IPS DF 6.9 (cell line): Measurements from ENCODE around the gene LNPEP.

Experiments
- DNase-seq: peaks from one replicate; pipeline ENCODE4 v3.0.0-alpha.2; 2013; ENCODE audit warnings: low read depth, low spot score
- H3K27ac ChIP-seq: one replicate; pipeline ENCODE4 v1.5.1; 2013; ENCODE audit warnings: low read length, control low read depth
- H3K27me3 ChIP-seq: 2 replicates; pipeline ENCODE4 v1.6.1; 2013; ENCODE audit warnings: mild to moderate bottlenecking, low read length; ENCODE audit not compliant: control insufficient read depth, insufficient read depth
- H3K36me3 ChIP-seq: 2 replicates; pipeline ENCODE4 v1.6.1; 2013; ENCODE audit warnings: low read length; ENCODE audit not compliant: control insufficient read depth, insufficient read depth
- H3K4me1 ChIP-seq: 2 replicates; pipeline ENCODE4 v1.6.1; 2013; ENCODE audit warnings: low read length; ENCODE audit not compliant: control insufficient read depth, insufficient read depth
- H3K4me3 ChIP-seq: 2 replicates; pipeline ENCODE4 v1.5.1; 2013; ENCODE audit warnings: mild to moderate bottlenecking, low read length
- H3K9me3 ChIP-seq: 2 replicates; pipeline ENCODE4 v1.6.1; 2013; ENCODE audit warnings: low read length, inconsistent platforms; ENCODE audit not compliant: control insufficient read depth, insufficient read depth
- WGBS: extraction: QIAGEN DNeasy Blood & Tissue Kit; methylation state at CpG from one replicate; pipeline ENCODE4 v1.1.7; 2013; ENCODE audit warnings: mixed read lengths, missing lambda C conversion rate; ENCODE audit not compliant: insufficient read length, insufficient coverage; 5-methylcytosine and 5-hydroxymethylcytosine counted together

Gene LNPEP

DNA sequence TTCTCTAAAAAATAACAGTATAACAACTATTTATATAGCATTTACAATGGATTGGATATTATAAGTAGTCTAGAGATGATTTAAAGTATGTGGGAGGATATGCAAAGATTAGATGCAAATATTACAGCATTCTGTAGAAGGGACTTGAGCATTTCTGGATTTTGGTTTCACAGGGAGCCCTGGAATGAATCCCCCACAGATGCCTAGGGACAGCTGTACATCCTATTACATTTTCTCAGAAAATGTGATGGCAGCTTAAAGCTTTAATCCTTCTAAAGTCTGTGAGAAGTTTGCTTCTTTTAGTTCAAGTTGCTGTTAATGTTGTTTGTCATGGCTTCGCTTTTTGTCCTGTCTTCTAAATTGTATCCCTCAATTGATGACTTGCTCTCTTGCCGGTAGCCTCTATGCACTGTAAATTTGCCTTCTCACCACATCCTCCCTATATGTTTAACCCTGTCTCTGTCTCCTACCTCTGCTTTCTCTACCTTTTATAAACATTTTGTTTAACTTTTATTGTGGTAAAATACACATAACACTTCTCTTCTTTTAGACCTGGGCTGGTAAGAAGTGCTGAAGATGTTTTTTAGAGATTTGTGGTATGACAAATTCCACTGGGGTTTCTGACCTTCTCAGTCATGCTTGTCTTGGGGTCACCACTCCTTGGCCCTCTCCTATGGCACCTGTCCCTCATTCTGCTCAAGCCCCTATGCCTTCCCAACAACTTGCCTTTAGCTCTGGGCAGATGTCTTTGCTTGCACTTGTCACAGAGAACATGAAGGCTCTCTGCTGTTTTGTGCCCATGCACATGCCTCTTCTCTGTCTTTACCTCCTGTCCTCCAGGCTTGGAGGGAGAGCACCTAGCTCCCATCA lies 37.9 kb downstream of the LNPEP start:
- no peaks in the 10 kb centered on the region for H3K36me3 ChIP-seq
- no peak for DNase-seq
- H3K9me3 ChIP-seq, result no peaks in the 10 kb centered on the region
- no peaks in the 10 kb centered on the region for H3K4me1 ChIP-seq
- H3K27me3 ChIP-seq, result no peaks in the 10 kb centered on the region; the same call in 1 of the 2 replicates
- no peak overlapping the region for H3K4me3 ChIP-seq
- WGBS, result no CpG with 5 or more reads among the region's 2 CpGs
- no peak overlapping the region for H3K27ac ChIP-seq

DNA sequence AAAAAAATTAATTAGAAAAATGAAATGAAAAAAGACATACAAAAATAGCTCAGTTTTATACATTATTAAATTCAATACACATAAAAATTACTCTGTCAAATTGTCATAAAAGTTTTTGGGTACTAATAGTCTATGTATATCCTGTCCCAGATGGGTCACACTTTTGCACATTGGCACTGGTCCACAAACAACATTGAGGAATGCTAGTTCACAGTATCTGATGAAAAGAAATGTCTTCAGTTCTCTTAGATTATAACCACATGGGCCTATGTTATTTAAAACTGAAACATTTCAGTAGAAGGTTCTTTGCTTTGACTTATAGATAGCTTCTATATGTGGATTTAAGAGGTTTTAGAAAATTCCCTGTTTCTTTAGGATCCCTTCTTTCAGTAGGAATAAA lies 39.8 kb downstream of the LNPEP start:
- H3K36me3 ChIP-seq, result no peaks in the 10 kb centered on the region
- no peak for DNase-seq
- no peaks in the 10 kb centered on the region; the same call in 1 of the 2 replicates for H3K27me3 ChIP-seq
- no peak overlapping the region for H3K27ac ChIP-seq
- no peak overlapping the region for H3K4me3 ChIP-seq
- H3K4me1 ChIP-seq, result no peaks in the 10 kb centered on the region
- no peaks in the 10 kb centered on the region for H3K9me3 ChIP-seq

DNA sequence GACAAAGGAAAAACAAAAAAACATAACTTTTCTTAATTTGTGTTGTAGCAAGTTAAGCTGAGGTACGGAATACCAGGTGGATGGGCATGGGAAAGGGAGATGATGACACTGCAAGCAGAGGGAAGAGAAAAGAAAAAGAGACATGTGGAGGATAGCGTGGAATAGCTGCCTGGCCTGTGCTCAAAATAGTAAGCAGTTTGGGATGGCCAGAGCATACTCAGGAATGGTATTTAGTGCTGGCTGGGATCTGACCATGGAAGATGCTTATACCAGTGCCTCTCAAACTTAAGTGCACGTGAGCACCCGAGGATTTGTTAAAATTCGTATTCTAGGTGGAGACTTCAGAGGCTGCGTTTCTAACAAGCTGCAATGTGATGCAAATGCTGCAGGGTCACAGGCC lies 41.3 kb downstream of the LNPEP start:
- no peaks in the 10 kb centered on the region for H3K4me1 ChIP-seq
- no peaks in the 10 kb centered on the region for H3K36me3 ChIP-seq
- H3K9me3 ChIP-seq, result no peaks in the 10 kb centered on the region
- WGBS, result no CpG with 5 or more reads among the region's 6 CpGs
- no peak for DNase-seq
- no peaks in the 10 kb centered on the region; the same call in 1 of the 2 replicates for H3K27me3 ChIP-seq
- no peak overlapping the region for H3K4me3 ChIP-seq
- H3K27ac ChIP-seq, result no peak overlapping the region

DNA sequence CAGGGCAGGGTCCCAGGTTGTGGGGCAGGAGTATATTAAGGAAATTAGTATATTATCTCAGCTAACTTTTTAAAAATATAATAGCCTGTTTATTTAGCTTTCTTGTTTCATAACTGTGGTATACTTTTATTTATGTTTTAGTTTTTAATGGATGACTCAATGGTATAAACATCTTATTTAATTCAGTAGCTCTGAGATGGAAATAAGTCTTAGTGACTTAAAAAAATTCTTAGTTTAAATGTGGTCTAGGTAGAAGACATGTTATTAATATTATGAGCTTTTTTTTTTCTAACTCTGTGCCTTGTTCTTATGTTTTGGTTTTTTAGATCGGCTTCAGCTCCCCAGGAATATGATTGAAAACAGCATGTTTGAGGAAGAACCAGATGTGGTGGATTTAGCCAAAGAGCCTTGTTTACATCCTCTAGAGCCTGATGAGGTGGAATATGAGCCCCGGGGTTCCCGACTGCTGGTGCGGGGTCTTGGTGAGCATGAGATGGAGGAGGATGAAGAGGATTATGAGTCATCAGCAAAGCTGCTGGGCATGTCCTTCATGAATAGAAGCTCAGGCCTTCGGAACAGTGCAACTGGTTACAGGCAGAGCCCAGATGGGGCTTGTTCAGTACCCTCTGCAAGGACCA lies 43.1 kb downstream of the LNPEP start:
- DNase-seq, result no peak
- no CpG with 5 or more reads among the region's 5 CpGs for WGBS
- Histone ChIP-seq H3K27me3 (no peaks in the 10 kb centered on the region; the same call in 1 of the 2 replicates), H3K9me3 (no peaks in the 10 kb centered on the region), H3K36me3 (no peaks in the 10 kb centered on the region), H3K27ac (no peak overlapping the region), H3K4me3 (no peak overlapping the region), H3K4me1 (no peaks in the 10 kb centered on the region)

DNA sequence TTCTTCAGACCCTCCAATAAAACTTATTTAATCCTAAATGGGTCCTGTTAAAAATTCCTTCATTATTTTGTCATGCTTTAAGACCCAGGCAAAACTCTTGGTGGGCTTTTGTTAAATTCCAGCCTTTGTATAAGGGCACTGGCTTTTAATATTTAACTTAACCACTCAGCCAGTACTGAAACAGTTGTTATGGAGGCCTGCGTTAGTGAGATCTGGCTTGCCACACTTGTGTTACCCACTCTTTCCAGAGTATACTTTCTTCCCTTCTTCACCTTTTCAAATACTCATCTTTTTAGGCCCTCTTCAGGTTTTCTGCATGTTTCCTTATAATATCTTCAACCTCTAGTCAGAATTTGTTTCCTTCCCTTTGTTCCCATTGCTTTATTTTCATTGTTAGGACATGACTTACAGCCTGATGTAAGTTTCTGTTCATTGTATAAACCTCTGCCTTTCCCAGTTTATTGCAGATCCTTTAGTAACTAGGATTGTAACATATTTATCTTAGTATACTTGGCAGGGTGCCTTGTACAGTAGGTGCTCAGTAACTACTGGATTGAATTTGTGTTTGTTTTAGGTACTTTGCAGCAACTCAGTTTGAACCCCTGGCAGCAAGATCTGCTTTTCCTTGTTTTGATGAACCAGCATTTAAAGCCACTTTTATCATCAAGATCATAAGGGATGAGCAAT lies 48.8 kb downstream of the LNPEP start:
- Histone ChIP-seq H3K36me3 (no peaks in the 10 kb centered on the region), H3K4me3 (no peak overlapping the region), H3K9me3 (no peaks in the 10 kb centered on the region), H3K4me1 (no peaks in the 10 kb centered on the region), H3K27ac (no peak overlapping the region), H3K27me3 (no peaks in the 10 kb centered on the region)
- no CpG with 5 or more reads among the region's 1 CpG for WGBS
- no peak for DNase-seq

DNA sequence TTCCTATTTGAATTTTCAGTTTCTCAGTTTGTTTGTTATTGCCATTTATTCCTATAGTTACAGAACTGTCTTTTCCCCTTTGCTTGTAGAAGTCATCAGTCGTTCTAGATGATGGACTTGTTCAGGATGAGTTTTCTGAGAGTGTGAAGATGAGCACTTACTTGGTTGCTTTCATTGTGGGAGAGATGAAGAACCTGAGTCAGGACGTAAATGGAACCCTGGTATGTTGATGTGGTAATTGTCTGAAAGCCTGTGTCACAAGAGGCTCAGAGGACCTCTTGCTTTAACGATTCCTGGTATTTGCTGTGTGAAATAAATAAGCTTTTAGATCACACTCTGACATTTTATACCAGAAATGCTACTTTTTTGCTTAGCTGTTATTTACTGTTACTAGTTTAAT lies 50.6 kb downstream of the LNPEP start:
- WGBS, result no CpG with 5 or more reads among the region's 3 CpGs
- Histone ChIP-seq H3K27me3 (no peaks in the 10 kb centered on the region), H3K9me3 (no peaks in the 10 kb centered on the region), H3K4me3 (no peak overlapping the region), H3K4me1 (no peaks in the 10 kb centered on the region), H3K27ac (no peak overlapping the region), H3K36me3 (no peaks in the 10 kb centered on the region)
- DNase-seq, result no peak

DNA sequence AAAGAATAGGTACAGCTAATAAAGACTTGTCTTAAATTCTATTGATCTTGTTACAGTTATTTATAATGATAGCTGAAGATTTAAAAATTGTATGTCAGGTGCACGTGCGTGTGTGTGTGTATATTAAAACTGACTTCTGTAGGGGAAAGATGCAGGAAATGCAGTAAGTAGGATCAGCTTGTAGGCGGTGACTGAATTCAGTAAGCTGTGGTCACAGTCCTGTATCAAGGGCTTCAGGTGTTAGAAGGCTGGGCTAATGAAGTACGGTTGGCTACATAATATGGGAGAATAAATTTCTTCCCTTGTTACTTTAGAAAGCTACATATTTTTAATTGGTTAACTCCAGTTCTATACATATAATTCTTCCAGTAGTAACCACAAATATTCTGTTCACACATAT lies 54.2 kb downstream of the LNPEP start:
- no CpG with 5 or more reads among the region's 4 CpGs for WGBS
- Histone ChIP-seq H3K9me3 (no peaks in the 10 kb centered on the region), H3K27me3 (no peaks in the 10 kb centered on the region), H3K27ac (no peak overlapping the region), H3K4me1 (no peaks in the 10 kb centered on the region), H3K36me3 (no peaks in the 10 kb centered on the region), H3K4me3 (no peak overlapping the region)
- DNase-seq, result no peak

DNA sequence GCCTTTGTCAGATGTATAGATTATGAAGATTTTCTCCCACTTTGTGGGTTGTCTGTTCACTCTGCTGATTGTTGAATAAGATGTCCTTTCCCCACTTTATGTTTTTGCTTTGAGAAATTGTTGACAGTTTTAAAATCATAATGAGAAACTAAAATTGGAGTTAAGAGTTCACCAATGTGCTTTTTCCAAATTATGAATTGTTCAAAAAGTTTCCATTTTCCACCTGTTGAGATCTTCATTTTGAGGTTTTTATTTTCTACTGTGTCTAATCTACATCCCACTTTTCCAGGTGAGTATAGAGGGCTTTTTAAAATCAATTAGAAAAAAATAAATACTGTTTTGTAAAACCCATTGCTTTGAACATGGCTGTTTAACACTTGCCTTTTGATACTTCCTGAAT lies 55.8 kb downstream of the LNPEP start:
- Histone ChIP-seq H3K27me3 (no peaks in the 10 kb centered on the region), H3K9me3 (no peaks in the 10 kb centered on the region), H3K36me3 (no peaks in the 10 kb centered on the region), H3K4me1 (no peaks in the 10 kb centered on the region), H3K27ac (no peak overlapping the region), H3K4me3 (no peak overlapping the region)
- DNase-seq, result no peak

DNA sequence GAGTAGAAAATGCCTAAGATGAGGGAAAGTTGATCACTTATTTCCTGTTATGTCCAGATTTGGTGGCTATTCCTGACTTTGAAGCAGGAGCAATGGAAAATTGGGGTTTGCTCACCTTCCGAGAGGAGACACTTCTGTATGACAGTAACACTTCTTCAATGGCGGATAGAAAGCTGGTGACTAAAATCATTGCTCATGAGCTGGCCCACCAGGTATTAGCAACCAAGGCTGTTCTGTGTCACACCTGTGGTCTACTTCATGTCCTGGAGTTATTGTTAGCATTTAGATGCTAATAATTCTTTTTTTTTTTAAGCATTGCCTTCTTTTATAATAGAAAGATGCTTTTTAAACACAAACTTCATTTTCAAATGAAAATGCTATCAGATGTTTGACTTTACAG lies 57.9 kb downstream of the LNPEP start:
- no peak overlapping the region for H3K27ac ChIP-seq
- no peaks in the 10 kb centered on the region for H3K4me1 ChIP-seq
- H3K27me3 ChIP-seq, result no peaks in the 10 kb centered on the region
- no peak for DNase-seq
- H3K9me3 ChIP-seq, result no peaks in the 10 kb centered on the region
- H3K36me3 ChIP-seq, result no peaks in the 10 kb centered on the region
- H3K4me3 ChIP-seq, result no peak overlapping the region
- WGBS, result no CpG with 5 or more reads among the region's 2 CpGs

DNA sequence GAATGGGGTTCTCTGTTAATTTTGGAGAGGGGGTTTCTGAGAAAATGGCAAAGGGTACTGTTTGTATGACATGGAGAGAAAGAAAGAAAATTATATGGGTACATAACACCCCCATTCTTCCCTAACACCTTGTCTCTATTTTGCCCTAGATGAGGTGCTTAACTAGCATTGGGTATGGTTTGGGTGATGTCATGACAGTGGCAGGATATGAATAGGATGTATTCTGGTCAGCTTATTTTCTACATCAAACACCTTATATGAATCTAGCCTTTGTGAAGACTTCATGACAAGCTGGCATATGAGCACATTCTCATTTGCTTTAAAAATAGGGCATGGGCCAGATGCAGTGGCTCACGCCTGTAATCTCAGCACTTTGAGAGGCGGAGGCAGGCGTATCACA lies 58.6 kb downstream of the LNPEP start:
- DNase-seq, result no peak
- no peaks in the 10 kb centered on the region for H3K36me3 ChIP-seq
- no CpG with 5 or more reads among the region's 3 CpGs for WGBS
- H3K27ac ChIP-seq, result no peak overlapping the region
- no peak overlapping the region for H3K4me3 ChIP-seq
- H3K4me1 ChIP-seq, result no peaks in the 10 kb centered on the region
- H3K9me3 ChIP-seq, result no peaks in the 10 kb centered on the region
- H3K27me3 ChIP-seq, result no peaks in the 10 kb centered on the region
